CD14-positive monocyte (primary cell): ENCODE data around the gene CNTN4. TPM values are rescaled to one million over a fixed set of nuclear protein-coding genes. Genes with fewer than 3 reads are reported as not detected.

Experiments
- DNase-seq, 3 donors: peaks; one replicate each; pipeline ENCODE4 v3.0.0-alpha.2; 2011 to 2022
- H2AFZ ChIP-seq: 2 replicates; pipeline ENCODE4 v1.6.0; 2012; ENCODE audit warnings: mild to moderate bottlenecking, low read depth, low read length, inconsistent platforms; ENCODE audit not compliant: insufficient read depth, poor library complexity, severe bottlenecking
- H3K27ac ChIP-seq, 2 donors: 1 replicate in 1 of 2; 2 replicates in 1 of 2; pipeline ENCODE4 v1.5.1; 2012 to 2013; ENCODE audit warnings: low read length in 2 of 2, control low read depth in 1 of 2, inconsistent platforms in 1 of 2, low read depth in 1 of 2, mild to moderate bottlenecking in 1 of 2
- H3K27me3 ChIP-seq, 2 donors: one replicate each; pipeline versions ENCODE4 v1.6.0 to v1.6.1; 2011 to 2013; ENCODE audit warnings: low read length in 2 of 2; ENCODE audit not compliant: control insufficient read depth in 2 of 2, insufficient read depth in 2 of 2
- H3K36me3 ChIP-seq, 2 donors: replicated peaks in 1 of 2; 1 replicate in 1 of 2; 2 replicates in 1 of 2; pipeline versions ENCODE4 v1.5.1 to v1.6.1; 2012 to 2013; ENCODE audit warnings: low read length in 2 of 2, control low read depth in 1 of 2, inconsistent platforms in 1 of 2, mild to moderate bottlenecking in 1 of 2; ENCODE audit not compliant: insufficient read depth in 2 of 2, control insufficient read depth in 1 of 2
- H3K4me1 ChIP-seq, 2 donors: 1 replicate in 1 of 2; 2 replicates in 1 of 2; pipeline versions ENCODE4 v1.5.1 to v1.6.1; 2012 to 2013; ENCODE audit warnings: low read length in 2 of 2, control low read depth in 1 of 2, inconsistent platforms in 1 of 2, mild to moderate bottlenecking in 1 of 2, moderate library complexity in 1 of 2; ENCODE audit not compliant: insufficient read depth in 2 of 2, control insufficient read depth in 1 of 2
- H3K4me2 ChIP-seq: replicated peaks from 2 replicates; pipeline ENCODE3; 2012; ENCODE audit warnings: low read length, moderate library complexity, mild to moderate bottlenecking; ENCODE audit not compliant: poor library complexity, severe bottlenecking; ENCODE audit errors: extremely low read depth
- H3K4me3 ChIP-seq, 3 experiments: fragments of 200-600 bp in 1 of 3; sonication (generic) in 1 of 3; replicated peaks in 1 of 3; 1 replicate in 2 of 3; 2 replicates in 1 of 3; pipeline ENCODE4 v1.5.1; 2011 to 2013; ENCODE audit warnings: low read length in 3 of 3, mild to moderate bottlenecking in 3 of 3, control low read depth in 2 of 3, low read depth in 2 of 3, inconsistent platforms in 1 of 3, moderate library complexity in 1 of 3
- H3K79me2 ChIP-seq: 2 replicates; pipeline ENCODE4 v1.6.0; 2012; ENCODE audit warnings: mild to moderate bottlenecking, control low read depth, inconsistent platforms, low read length, moderate library complexity; ENCODE audit not compliant: insufficient read depth
- H3K9ac ChIP-seq: 2 replicates; pipeline ENCODE4 v1.6.0; 2017; ENCODE audit warnings: low read length, mild to moderate bottlenecking; ENCODE audit not compliant: insufficient read depth, poor library complexity, severe bottlenecking
- H3K9me3 ChIP-seq, 2 donors: replicated peaks in 1 of 2; 1 replicate in 1 of 2; 2 replicates in 1 of 2; pipeline versions ENCODE4 v1.5.1 to v1.6.1; 2012 to 2013; ENCODE audit warnings: low read length in 2 of 2, control low read depth in 1 of 2; ENCODE audit not compliant: control insufficient read depth in 1 of 2, insufficient read depth in 1 of 2
- H4K20me1 ChIP-seq: 2 replicates; pipeline ENCODE4 v1.6.0; 2012; ENCODE audit warnings: mild to moderate bottlenecking, low read length, control low read depth, moderate library complexity; ENCODE audit not compliant: insufficient read depth
- H3K27ac Mint-ChIP-seq, 7 donors: one replicate each; pipeline ENCODE4 v1.8.0; 2020; ENCODE audit warnings: mild to moderate bottlenecking in 7 of 7, mixed read lengths in 7 of 7, moderate library complexity in 6 of 7, inconsistent platforms in 2 of 7
- H3K27me3 Mint-ChIP-seq, 3 donors: one replicate each; pipeline ENCODE4 v1.8.0; 2021 to 2022; ENCODE audit warnings: low read depth in 3 of 3, mild to moderate bottlenecking in 3 of 3, mixed read lengths in 3 of 3, moderate library complexity in 3 of 3, inconsistent platforms in 1 of 3
- H3K36me3 Mint-ChIP-seq, 2 donors: one replicate each; pipeline ENCODE4 v1.8.0; 2020; ENCODE audit warnings: mixed read lengths in 2 of 2, inconsistent platforms in 1 of 2, mild to moderate bottlenecking in 1 of 2
- H3K4me1 Mint-ChIP-seq: one replicate; pipeline ENCODE4 v1.8.0; 2020; ENCODE audit warnings: mild to moderate bottlenecking, mixed read lengths
- H3K4me3 Mint-ChIP-seq, 2 donors: one replicate each; pipeline ENCODE4 v1.8.0; 2020; ENCODE audit warnings: mild to moderate bottlenecking in 2 of 2, mixed read lengths in 2 of 2, moderate library complexity in 1 of 2
- H3K9me3 Mint-ChIP-seq, 7 donors: one replicate each; pipeline ENCODE4 v1.8.0; 2020 to 2022; ENCODE audit warnings: mixed read lengths in 7 of 7, mild to moderate bottlenecking in 6 of 7, moderate library complexity in 6 of 7, inconsistent platforms in 2 of 7
- WGBS: methylation state at CpG from one replicate; pipeline ENCODE4 v1.1.5; 2013; ENCODE audit warnings: missing lambda C conversion rate; ENCODE audit not compliant: insufficient coverage; 5-methylcytosine and 5-hydroxymethylcytosine counted together
- intact Hi-C, 2 donors: fragments of 100-400 bp; cut with micrococcal nuclease; formaldehyde crosslinking; loops; one replicate each; pipeline versions ENCODE4 v1.15.0 to v1.15.1; 2023
- polyA plus RNA-seq, 3 donors: library from polyadenylated mRNA; depleted of rRNA in 1 of 3; unstranded in 2 of 3; stranded (reverse) in 1 of 3; fragments of 300-500 nt in 2 of 3; fragments of >200 nt in 1 of 3; fragmentation: Illumina TruSeq in 2 of 3; gene quantifications; 1 replicate in 2 of 3; 2 replicates in 1 of 3; pipeline ENCODE4 v1.2.3, GENCODE V29; 2012 to 2021
- TF ChIP-seq, protein P1 (sequence below): fragments of 200-600 bp; IDR thresholded peaks from one replicate; pipeline ENCODE4 v1.8.0; 2022; ENCODE audit warnings: antibody characterized with exemption, mild to moderate bottlenecking

Gene CNTN4
- polyA plus RNA-seq, 3 donors: not detected

GRCh38 chr3:2485027-2485375 is 386.3 kb downstream of the CNTN4 start:
- 97% methylated on average over 20 of the region's 21 CpGs for WGBS
- Histone ChIP-seq H3K9ac (no peak overlapping the region), H3K79me2 (no peaks in the 10 kb centered on the region), H3K9me3 (peaks cover 27 to 36% of the 10 kb centered on the region in 2 donors), H3K4me1 (no peaks in the 10 kb centered on the region), H3K27ac (no peak overlapping the region), H2AFZ (no peak overlapping the region), H3K4me2 (no peak overlapping the region), H3K36me3 (no peaks in the 10 kb centered on the region), H3K4me3 (no peak overlapping the region), H3K27me3 (no peaks in the 10 kb centered on the region), H4K20me1 (no peaks in the 10 kb centered on the region)
- Mint-ChIP-seq H3K27me3 (peaks cover 0 to 2% (median 0%) of the 10 kb centered on the region in 3 donors), H3K36me3 (no peaks in the 10 kb centered on the region), H3K4me3 (no peak overlapping the region), H3K4me1 (no peaks in the 10 kb centered on the region), H3K9me3 (peaks cover 5 to 23% (median 10%) of the 10 kb centered on the region in 7 donors), H3K27ac (no peak overlapping the region)
- intact Hi-C loops: no loop called here
- DNase-seq: no peak
- TF ChIP-seq, protein P1, sequence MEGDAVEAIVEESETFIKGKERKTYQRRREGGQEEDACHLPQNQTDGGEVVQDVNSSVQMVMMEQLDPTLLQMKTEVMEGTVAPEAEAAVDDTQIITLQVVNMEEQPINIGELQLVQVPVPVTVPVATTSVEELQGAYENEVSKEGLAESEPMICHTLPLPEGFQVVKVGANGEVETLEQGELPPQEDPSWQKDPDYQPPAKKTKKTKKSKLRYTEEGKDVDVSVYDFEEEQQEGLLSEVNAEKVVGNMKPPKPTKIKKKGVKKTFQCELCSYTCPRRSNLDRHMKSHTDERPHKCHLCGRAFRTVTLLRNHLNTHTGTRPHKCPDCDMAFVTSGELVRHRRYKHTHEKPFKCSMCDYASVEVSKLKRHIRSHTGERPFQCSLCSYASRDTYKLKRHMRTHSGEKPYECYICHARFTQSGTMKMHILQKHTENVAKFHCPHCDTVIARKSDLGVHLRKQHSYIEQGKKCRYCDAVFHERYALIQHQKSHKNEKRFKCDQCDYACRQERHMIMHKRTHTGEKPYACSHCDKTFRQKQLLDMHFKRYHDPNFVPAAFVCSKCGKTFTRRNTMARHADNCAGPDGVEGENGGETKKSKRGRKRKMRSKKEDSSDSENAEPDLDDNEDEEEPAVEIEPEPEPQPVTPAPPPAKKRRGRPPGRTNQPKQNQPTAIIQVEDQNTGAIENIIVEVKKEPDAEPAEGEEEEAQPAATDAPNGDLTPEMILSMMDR: no peak

- H3K36me3 ChIP-seq: no peaks in the 10 kb centered on the region
- no peak for DNase-seq
- H3K4me2 ChIP-seq: no peak overlapping the region
- H3K27me3 ChIP-seq: no peaks in the 10 kb centered on the region
- H3K9me3 ChIP-seq: no peaks in the 10 kb centered on the region
- Mint-ChIP-seq H3K4me3 (no peak overlapping the region), H3K4me1 (no peaks in the 10 kb centered on the region), H3K36me3 (no peaks in the 10 kb centered on the region), H3K27me3 (no peaks in the 10 kb centered on the region), H3K27ac (no peak overlapping the region), H3K9me3 (peaks cover 0 to 8% (median 2%) of the 10 kb centered on the region in 7 donors)
- no peak overlapping the region for H3K4me3 ChIP-seq
- H3K79me2 ChIP-seq: no peaks in the 10 kb centered on the region
- no peak overlapping the region for H2AFZ ChIP-seq
- H3K27ac ChIP-seq: no peak overlapping the region
- intact Hi-C loops: no loop called here
- no peaks in the 10 kb centered on the region for H4K20me1 ChIP-seq
- no peaks in the 10 kb centered on the region for H3K4me1 ChIP-seq
- H3K9ac ChIP-seq: no peak overlapping the region
- TF ChIP-seq, protein P1: no peak
- WGBS: 86% methylated on average over 1 of the region's 2 CpGs
Observed at GRCh38 chr3:2495746-2496145, 397.1 kb downstream of the CNTN4 start.
